Esophagus muscularis mucosa (tissue), 4 donors: Measurements from ENCODE around the gene LBHD2. TPM values are rescaled to one million over a fixed set of nuclear protein-coding genes. Genes with fewer than 3 reads are reported as not detected.

Experiments used
- DNase-seq: peaks from one replicate; pipeline ENCODE4 v3.0.0-alpha.2; 2017; ENCODE audit errors: extremely low spot score
- H3K27ac ChIP-seq, 4 donors: fragments of 200-600 bp; sonication (generic); replicated peaks in 1 of 4; 1 replicate in 3 of 4; 2 replicates in 1 of 4; pipeline ENCODE4 v1.5.1; 2016 to 2019; ENCODE audit warnings: mild to moderate bottlenecking in 1 of 4
- H3K27me3 ChIP-seq, 4 donors: fragments of 200-600 bp; sonication (generic); one replicate each; pipeline versions ENCODE4 v1.5.1 to v1.6.0; 2016 to 2019
- H3K36me3 ChIP-seq, 4 donors: fragments of 200-600 bp; sonication (generic); one replicate each; pipeline ENCODE4 v1.5.1; 2016 to 2019
- H3K4me1 ChIP-seq, 4 donors: fragments of 200-600 bp; sonication (generic); one replicate each; pipeline ENCODE4 v1.5.1; 2016 to 2019
- H3K4me3 ChIP-seq, 4 donors: fragments of 200-600 bp; sonication (generic); 1 replicate in 2 of 4; 2 replicates in 2 of 4; pipeline ENCODE4 v1.5.1; 2016 to 2019; ENCODE audit warnings: mild to moderate bottlenecking in 4 of 4, moderate library complexity in 1 of 4
- H3K9me3 ChIP-seq, 4 donors: fragments of 200-600 bp; sonication (generic); 1 replicate in 3 of 4; 2 replicates in 1 of 4; pipeline ENCODE4 v1.5.1; 2016 to 2019
- CTCF ChIP-seq, 3 experiments: fragments of 200-600 bp in 2 of 3; fragments of 450-650 bp in 1 of 3; sonication (generic) in 2 of 3; IDR thresholded peaks; one replicate each; pipeline ENCODE4 v1.5.1; 2017 to 2019; ENCODE audit warnings: antibody characterized with exemption in 3 of 3, mild to moderate bottlenecking in 2 of 3, moderate library complexity in 1 of 3
- EP300 ChIP-seq: sonication (generic); formaldehyde crosslinking; IDR thresholded peaks from one replicate; pipeline ENCODE4 v1.6.1; 2017; ENCODE audit warnings: antibody characterized with exemption
- POLR2A ChIP-seq: fragments of 450-650 bp; IDR thresholded peaks from one replicate; pipeline ENCODE4 v1.6.1; 2017; ENCODE audit warnings: antibody characterized with exemption, moderate library complexity, mild to moderate bottlenecking, low read depth
- POLR2AphosphoS5 ChIP-seq, 2 donors: sonication (generic); formaldehyde crosslinking; IDR thresholded peaks; one replicate each; pipeline ENCODE4 v1.6.1; 2017; ENCODE audit warnings: antibody characterized with exemption in 2 of 2
- WGBS: methylation state at CpG from one replicate; pipeline ENCODE4 v1.1.5; 2018; 5-methylcytosine and 5-hydroxymethylcytosine counted together
- intact Hi-C: fragments of 100-400 bp; cut with DNase I; formaldehyde crosslinking; loops from one replicate; pipeline ENCODE4 v1.15.1; 2023
- total RNA-seq, 4 donors: library from RNA; depleted of rRNA; stranded (reverse); fragments of >200 nt; gene quantifications; one replicate each; pipeline versions ENCODE4 v1.1.0 to v1.2.1, GENCODE V29; 2016

LBHD2 gene
- total RNA-seq, 4 donors from 2014 or later, result not detected

DNA sequence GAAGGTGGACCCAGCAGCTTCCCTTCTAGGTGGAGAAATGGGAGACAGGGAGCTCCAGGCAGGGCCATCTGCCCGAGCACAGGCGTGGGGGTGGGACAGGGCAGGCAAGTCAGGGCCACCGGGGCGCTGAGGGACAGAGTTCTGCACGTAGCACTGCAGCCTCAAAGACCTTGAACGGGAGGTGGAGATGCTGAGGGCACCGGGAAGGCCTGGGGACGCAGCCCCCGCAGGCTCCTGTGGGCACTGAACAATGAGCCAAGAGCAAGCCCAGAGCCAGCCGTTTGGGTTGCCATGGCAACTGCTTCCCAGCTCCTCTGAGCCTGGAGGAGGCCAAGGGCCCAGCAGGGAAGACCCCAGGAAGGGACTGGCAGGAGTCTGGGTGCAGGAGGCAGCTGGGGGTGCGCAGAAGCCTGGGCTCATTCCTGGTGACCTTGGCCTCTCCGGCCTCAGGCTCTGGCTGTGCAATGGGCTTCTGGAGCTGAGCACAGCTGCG, 3.4 kb downstream of the LBHD2 start:
- no peaks in the 10 kb centered on the region for H3K9me3 ChIP-seq
- intact Hi-C loops, result no loop called here
- WGBS, result 81% methylated on average over 9 of the region's 13 CpGs
- TF ChIP-seq EP300, result no peak
- TF ChIP-seq POLR2AphosphoS5 (IDR thresholded peaks at IDR 0.05), result no peak
- no peak for TF ChIP-seq CTCF (IDR thresholded peaks at IDR 0.05)
- TF ChIP-seq POLR2A, result no peak
- H3K4me3 ChIP-seq, result no peak overlapping the region
- no peak overlapping the region for H3K27ac ChIP-seq
- peaks cover 6 to 22% (median 21%) of the 10 kb centered on the region in 4 donors for H3K4me1 ChIP-seq
- H3K27me3 ChIP-seq, result peaks cover 5 to 52% (median 13%) of the 10 kb centered on the region in 4 donors
- no peaks in the 10 kb centered on the region for H3K36me3 ChIP-seq
- DNase-seq, result no peak

DNA sequence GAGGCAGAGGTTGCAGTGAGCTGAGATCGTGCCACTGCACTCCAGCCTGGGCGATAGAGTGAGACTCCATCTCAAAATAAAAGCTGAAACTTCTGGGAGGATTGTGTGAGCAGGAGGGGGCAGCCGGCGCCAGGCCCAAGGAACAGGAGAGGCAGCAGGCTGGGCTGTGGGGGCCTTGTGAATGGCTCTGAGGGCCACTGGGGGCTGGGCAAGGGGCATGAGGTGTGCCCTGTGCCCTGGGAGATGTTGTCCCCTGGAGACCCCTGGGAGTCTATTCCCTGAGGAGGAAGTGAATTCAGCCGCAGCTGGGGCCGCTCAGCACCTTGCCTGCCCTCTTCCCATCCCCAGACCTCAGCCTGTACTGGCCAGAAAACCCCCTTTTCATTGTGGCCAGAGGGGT, 4.9 kb downstream of the LBHD2 start:
- 84% methylated on average over 4 of the region's 6 CpGs for WGBS
- no peaks in the 10 kb centered on the region for H3K36me3 ChIP-seq
- no peaks in the 10 kb centered on the region for H3K9me3 ChIP-seq
- no peak overlapping the region for H3K4me3 ChIP-seq
- peaks cover 6 to 25% (median 20%) of the 10 kb centered on the region in 4 donors for H3K4me1 ChIP-seq
- intact Hi-C loops, result no loop called here
- no peak for DNase-seq
- peaks cover 5 to 39% (median 12%) of the 10 kb centered on the region in 4 donors for H3K27me3 ChIP-seq
- no peak overlapping the region for H3K27ac ChIP-seq
- TF ChIP-seq POLR2A (no peak), EP300 (no peak)

- Histone ChIP-seq H3K27ac (no peak overlapping the region), H3K27me3 (peaks cover 0 to 31% (median 8%) of the 10 kb centered on the region in 4 donors), H3K9me3 (no peaks in the 10 kb centered on the region), H3K4me1 (peaks cover 6 to 28% (median 21%) of the 10 kb centered on the region in 4 donors), H3K36me3 (no peaks in the 10 kb centered on the region), H3K4me3 (no peak overlapping the region)
- DNase-seq, result no peak
- TF ChIP-seq CTCF (IDR thresholded peaks at IDR 0.05) (no peak), EP300 (no peak), POLR2A (no peak), POLR2AphosphoS5 (IDR thresholded peaks at IDR 0.05) (no peak)
- 89% methylated on average over 16 of the region's 28 CpGs for WGBS
- intact Hi-C loops, result no loop called here
Observed at GRCh38 chr14:103089386-103090335, 5.7 kb downstream of the LBHD2 start.

DNA sequence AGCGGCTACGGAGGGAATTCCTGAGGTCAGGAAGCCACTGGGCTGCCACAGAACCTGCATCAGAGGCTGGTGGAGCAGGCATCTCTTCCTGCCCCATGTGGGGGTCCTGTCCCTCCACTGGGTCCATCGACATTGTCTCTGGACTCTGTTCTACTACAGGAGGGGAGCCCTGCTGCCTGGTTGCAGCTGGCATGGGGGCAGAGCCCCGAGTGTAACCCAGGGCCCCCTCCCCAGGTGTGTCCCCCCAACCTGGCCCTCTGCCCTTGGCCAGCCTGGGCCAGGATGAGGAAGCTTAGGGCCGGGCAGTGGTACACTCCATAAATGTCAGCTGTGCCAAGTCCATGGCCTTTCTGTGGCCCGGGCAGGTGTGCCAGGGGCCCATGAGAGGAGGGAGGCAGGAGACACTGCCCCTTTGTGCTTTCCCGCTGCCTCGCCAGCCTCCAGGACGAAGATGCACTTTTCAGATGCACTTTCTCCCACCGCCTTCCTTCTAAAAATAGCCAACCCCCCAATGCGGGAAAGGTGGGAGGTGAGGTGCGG, 6.5 kb downstream of the LBHD2 start:
- H3K4me3 ChIP-seq, result peak overlapping the region in 1 of 4 donors; percentile 58
- no peak for DNase-seq
- H3K36me3 ChIP-seq, result no peaks in the 10 kb centered on the region
- peaks cover 6 to 33% (median 26%) of the 10 kb centered on the region in 4 donors for H3K4me1 ChIP-seq
- WGBS, result 78% methylated on average over 12 of the region's 12 CpGs
- peaks cover 0 to 22% (median 5%) of the 10 kb centered on the region in 4 donors for H3K27me3 ChIP-seq
- TF ChIP-seq POLR2A (no peak), CTCF (IDR thresholded peaks at IDR 0.05) (no peak), EP300 (no peak), POLR2AphosphoS5 (IDR thresholded peaks at IDR 0.05) (no peak)
- H3K9me3 ChIP-seq, result no peaks in the 10 kb centered on the region
- intact Hi-C loops, result no loop called here
- no peak overlapping the region for H3K27ac ChIP-seq
